ES-I3 (cell line): Measurements from ENCODE around the gene ABL2.

Experiments used
- H3K36me3 ChIP-seq: 2 replicates; pipeline ENCODE4 v1.6.1; 2013; ENCODE audit warnings: mild to moderate bottlenecking, low read length, control low read depth, moderate library complexity; ENCODE audit not compliant: insufficient read depth
- H3K4me1 ChIP-seq: 2 replicates; pipeline ENCODE4 v1.6.1; 2013; ENCODE audit warnings: mild to moderate bottlenecking, control low read depth, low read length; ENCODE audit not compliant: insufficient read depth
- H3K9ac ChIP-seq: 2 replicates; pipeline ENCODE4 v1.6.1; 2013; ENCODE audit warnings: low read depth, mild to moderate bottlenecking, low read length, moderate library complexity
- H3K9me3 ChIP-seq: 2 replicates; pipeline ENCODE4 v1.6.1; 2013; ENCODE audit warnings: mild to moderate bottlenecking, low read length, moderate library complexity; ENCODE audit not compliant: control insufficient read depth, insufficient read depth

ABL2 gene

DNA sequence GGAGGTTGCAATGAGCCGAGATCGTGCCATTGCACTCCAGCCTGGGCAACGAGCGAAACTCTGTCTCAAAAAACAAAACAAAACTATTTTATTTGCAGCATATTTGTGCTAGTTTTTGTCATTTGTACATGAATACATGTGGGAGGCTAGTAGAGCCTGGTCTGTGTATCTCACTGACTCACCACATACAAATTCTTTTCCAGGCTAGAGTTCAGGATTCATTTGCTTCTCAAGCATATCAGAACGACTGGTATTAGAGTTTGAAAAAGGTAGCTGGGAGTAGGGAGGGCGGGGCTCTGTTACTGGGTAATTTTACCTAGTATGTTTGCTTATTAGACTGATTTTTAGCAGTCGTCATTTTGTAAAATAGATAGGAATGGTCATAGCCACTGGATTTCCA, 152.1 kb downstream of the ABL2 start:
- H3K9ac ChIP-seq, result no peak overlapping the region
- H3K4me1 ChIP-seq, result 0 out of 2 replicates have a peak, but pooled peaks cover 3% of the 10 kb centered on the region
- no peaks in the 10 kb centered on the region for H3K36me3 ChIP-seq
- no peaks in the 10 kb centered on the region for H3K9me3 ChIP-seq

DNA sequence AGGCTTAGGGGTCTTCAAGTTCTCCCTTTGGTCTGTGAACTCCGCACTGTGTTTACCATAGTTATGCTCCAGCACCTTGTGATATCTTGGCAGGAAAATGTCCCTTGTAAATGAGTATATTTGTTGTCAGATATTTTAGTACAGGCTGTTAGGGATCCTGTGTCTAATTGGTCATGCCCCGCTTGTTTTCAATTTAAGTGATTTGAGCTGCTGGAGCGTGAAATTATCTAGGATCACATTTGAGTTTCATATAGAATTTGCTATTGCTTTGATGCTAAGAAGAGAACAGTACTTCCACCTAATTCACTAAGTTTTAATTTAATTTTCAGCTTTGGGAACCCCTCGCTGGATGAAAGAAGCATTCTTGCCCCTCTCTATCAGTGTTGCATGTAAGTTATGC, 163.0 kb downstream of the ABL2 start:
- H3K9me3 ChIP-seq, result no peaks in the 10 kb centered on the region
- no peaks in the 10 kb centered on the region; the same call in none of the 2 replicates for H3K36me3 ChIP-seq
- H3K9ac ChIP-seq, result no peak overlapping the region
- H3K4me1 ChIP-seq, result no peaks in the 10 kb centered on the region

GRCh38 chr1:179061360-179062282, 167.9 kb downstream of the ABL2 start:
- Histone ChIP-seq H3K9me3 (no peaks in the 10 kb centered on the region; the same call in 1 of the 2 replicates), H3K9ac (no peak overlapping the region), H3K4me1 (peaks cover 11% of the 10 kb centered on the region), H3K36me3 (no peaks in the 10 kb centered on the region; the same call in none of the 2 replicates)

DNA sequence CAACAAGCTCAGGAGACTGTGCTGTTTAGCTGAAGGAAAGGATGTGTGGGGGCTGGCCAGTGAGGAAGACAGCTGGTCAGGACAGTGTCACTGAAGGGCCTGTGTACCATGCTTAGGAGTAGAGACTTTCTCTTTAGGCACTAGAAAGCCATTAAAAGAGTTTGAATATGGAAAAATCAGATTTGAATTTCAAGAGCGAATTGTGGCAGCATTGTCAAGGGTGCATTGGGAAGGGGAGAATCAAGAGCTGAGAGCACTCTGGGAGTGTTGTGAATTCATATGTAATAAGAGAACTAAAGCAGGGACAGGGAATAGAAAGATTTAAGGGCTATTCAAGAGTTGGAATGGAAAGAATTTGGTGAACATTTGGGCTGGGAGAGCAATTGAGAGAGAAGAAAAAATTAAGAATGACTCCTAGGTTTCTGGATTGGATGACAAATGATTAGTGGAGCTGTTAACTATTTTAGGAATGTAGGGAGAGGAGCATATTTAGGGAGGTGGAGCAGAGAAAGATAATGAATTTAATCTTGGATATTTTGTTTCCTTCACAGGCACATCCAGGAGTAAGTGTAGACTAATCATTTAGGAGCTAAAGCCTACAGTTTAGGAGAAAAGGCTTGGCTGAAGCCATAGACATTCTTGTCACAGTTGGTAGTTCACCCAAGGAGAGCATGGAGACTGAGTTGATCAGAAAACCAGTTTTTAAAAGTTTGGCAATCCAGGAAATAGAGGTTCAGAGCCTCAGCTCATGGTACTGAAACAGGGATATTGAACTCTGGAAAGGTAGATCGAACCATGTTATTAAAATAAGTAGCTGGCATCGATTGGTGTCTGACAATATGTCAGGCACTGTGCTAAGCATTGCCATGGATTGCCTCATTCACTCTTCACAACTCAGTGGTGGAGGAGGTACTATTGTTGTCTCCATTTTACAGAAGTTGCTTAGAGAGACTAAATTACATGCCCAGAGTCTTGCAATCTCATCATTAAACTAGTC, 170.7 kb downstream of the ABL2 start:
- Histone ChIP-seq H3K36me3 (no peaks in the 10 kb centered on the region; the same call in 1 of the 2 replicates), H3K9ac (no peak overlapping the region), H3K9me3 (no peaks in the 10 kb centered on the region; the same call in 1 of the 2 replicates), H3K4me1 (peaks cover 11% of the 10 kb centered on the region)

DNA sequence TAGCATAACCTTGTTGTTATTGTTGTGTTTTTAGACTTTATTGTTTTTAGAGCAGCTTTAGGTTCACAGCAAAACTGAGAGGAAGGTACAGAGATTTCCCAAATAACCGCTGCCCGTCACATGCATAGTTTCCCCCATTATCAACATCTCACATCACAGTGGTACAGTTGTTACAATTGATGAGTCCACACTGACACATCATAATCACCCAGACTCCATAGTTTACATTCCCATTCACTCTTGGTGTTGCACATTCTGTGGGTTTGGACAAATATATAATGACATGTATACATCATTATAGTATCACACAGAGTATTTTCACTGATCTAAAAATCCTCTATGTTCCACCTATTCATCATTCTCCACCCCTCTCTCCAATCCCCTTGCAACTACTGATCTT, 173.5 kb downstream of the ABL2 start:
- Histone ChIP-seq H3K9me3 (no peaks in the 10 kb centered on the region; the same call in 1 of the 2 replicates), H3K4me1 (peaks cover 11% of the 10 kb centered on the region), H3K9ac (no peak overlapping the region), H3K36me3 (no peaks in the 10 kb centered on the region)

- peaks cover 5% of the 10 kb centered on the region for H3K4me1 ChIP-seq
These were observed 176.0 kb downstream of the ABL2 start for GRCh38 chr1:179053486-179053885.

GRCh38 chr1:179052776-179053175, 176.7 kb downstream of the ABL2 start:
- Histone ChIP-seq H3K36me3 (no peaks in the 10 kb centered on the region), H3K9ac (no peak overlapping the region), H3K4me1 (no peaks in the 10 kb centered on the region), H3K9me3 (no peaks in the 10 kb centered on the region; the same call in 1 of the 2 replicates)

More at GRCh38 chr1:179053486-179053885, 176.0 kb downstream of the ABL2 start:
- H3K36me3 ChIP-seq, result no peaks in the 10 kb centered on the region
- no peak overlapping the region for H3K9ac ChIP-seq
- H3K9me3 ChIP-seq, result no peaks in the 10 kb centered on the region; the same call in 1 of the 2 replicates
